ENCODE measurements around the gene AGO1. TPM values are rescaled to one million over a fixed set of nuclear protein-coding genes. Genes with fewer than 3 reads are reported as not detected.

The AGO1 gene
- total RNA-seq, 4 donors from 2014 or later, result 11.2 to 12.6 (median 12.4) TPM

- DNase-seq (no peak), ATAC-seq (no peak)
- in situ Hi-C loops (cut with MboI; ENCODE audit: low sequenced_read_pairs in 4 of 4), result no loop called here
- H3K9me3 ChIP-seq, result no peaks in the 10 kb centered on the region
- H3K4me1 ChIP-seq, result no peaks in the 10 kb centered on the region
- H3K27ac ChIP-seq, result no peak overlapping the region
- TF ChIP-seq CTCF (IDR thresholded peaks at IDR 0.05 in 4 of 5, conservative IDR thresholded peaks at IDR 0.05 in 1 of 5), result no peak
- no peak for TF ChIP-seq POLR2A (IDR thresholded peaks at IDR 0.05)
- H3K4me3 ChIP-seq, result no peak overlapping the region
- H3K36me3 ChIP-seq, result peaks cover 0 to 81% of the 10 kb centered on the region in 2 donors
- intact Hi-C loops (cut with DNase I; ENCODE audit: low total_unique reads), result no loop called here
- H3K27me3 ChIP-seq, result no peaks in the 10 kb centered on the region
Measured at GRCh38 chr1:35914717-35915116, 31.7 kb downstream of the AGO1 start.

- Histone ChIP-seq H3K9me3 (no peaks in the 10 kb centered on the region), H3K4me3 (no peak overlapping the region), H3K27me3 (no peaks in the 10 kb centered on the region), H3K4me1 (no peaks in the 10 kb centered on the region), H3K27ac (no peak overlapping the region), H3K36me3 (peaks cover 0 to 84% of the 10 kb centered on the region in 2 donors)
- in situ Hi-C loops (cut with MboI; ENCODE audit: low sequenced_read_pairs in 4 of 4), result no loop called here
- ATAC-seq (no peak), DNase-seq (no peak)
- TF ChIP-seq POLR2A (IDR thresholded peaks at IDR 0.05) (no peak), CTCF (IDR thresholded peaks at IDR 0.05 in 4 of 5, conservative IDR thresholded peaks at IDR 0.05 in 1 of 5) (no peak)
- intact Hi-C loops (cut with DNase I; ENCODE audit: low total_unique reads), result no loop called here
Measured at GRCh38 chr1:35915693-35916092, 32.7 kb downstream of the AGO1 start.

- H3K27ac ChIP-seq, result no peak overlapping the region
- peak; percentile 43 to 65 for ATAC-seq
- no peak for DNase-seq
- no peak for TF ChIP-seq POLR2A (IDR thresholded peaks at IDR 0.05)
- no peak for TF ChIP-seq CTCF (IDR thresholded peaks at IDR 0.05 in 4 of 5, conservative IDR thresholded peaks at IDR 0.05 in 1 of 5)
- in situ Hi-C loops (cut with MboI; ENCODE audit: low sequenced_read_pairs in 4 of 4), result no loop called here
- H3K9me3 ChIP-seq, result no peaks in the 10 kb centered on the region
- H3K27me3 ChIP-seq, result no peaks in the 10 kb centered on the region
- intact Hi-C loops (cut with DNase I; ENCODE audit: low total_unique reads), result no loop called here
- no peak overlapping the region for H3K4me3 ChIP-seq
- H3K4me1 ChIP-seq, result no peaks in the 10 kb centered on the region
- H3K36me3 ChIP-seq, result peaks cover 0 to 19% of the 10 kb centered on the region in 2 donors
Measured at GRCh38 chr1:35923791-35924221, 40.8 kb downstream of the AGO1 start.

GRCh38 chr1:35924838-35925237, 41.8 kb downstream of the AGO1 start:
- H3K4me1 ChIP-seq, result peaks cover under 1 to 3% of the 10 kb centered on the region in 2 donors
- no peak overlapping the region for H3K4me3 ChIP-seq
- TF ChIP-seq POLR2A (IDR thresholded peaks at IDR 0.05), result no peak
- TF ChIP-seq CTCF (IDR thresholded peaks at IDR 0.05 in 4 of 5, conservative IDR thresholded peaks at IDR 0.05 in 1 of 5), result no peak
- no peak for DNase-seq
- no peak overlapping the region for H3K27ac ChIP-seq
- peaks cover 0 to 9% of the 10 kb centered on the region in 2 donors for H3K36me3 ChIP-seq
- in situ Hi-C loops (cut with MboI; ENCODE audit: low sequenced_read_pairs in 4 of 4) (no loop called here), intact Hi-C loops (cut with DNase I; ENCODE audit: low total_unique reads) (no loop called here)
- H3K27me3 ChIP-seq, result no peaks in the 10 kb centered on the region
- no peaks in the 10 kb centered on the region for H3K9me3 ChIP-seq
- ATAC-seq, result no peak

GRCh38 chr1:35925741-35926140, 42.7 kb downstream of the AGO1 start:
- no peak overlapping the region for H3K27ac ChIP-seq
- ATAC-seq (no peak), DNase-seq (no peak)
- intact Hi-C loops (cut with DNase I; ENCODE audit: low total_unique reads), result no loop called here
- no peaks in the 10 kb centered on the region for H3K27me3 ChIP-seq
- no peaks in the 10 kb centered on the region for H3K9me3 ChIP-seq
- no peak for TF ChIP-seq CTCF (IDR thresholded peaks at IDR 0.05 in 4 of 5, conservative IDR thresholded peaks at IDR 0.05 in 1 of 5)
- no peak for TF ChIP-seq POLR2A (IDR thresholded peaks at IDR 0.05)
- in situ Hi-C loops (cut with MboI; ENCODE audit: low sequenced_read_pairs in 4 of 4), result no loop called here
- no peaks in the 10 kb centered on the region for H3K36me3 ChIP-seq
- H3K4me3 ChIP-seq, result no peak overlapping the region
- H3K4me1 ChIP-seq, result peaks cover 6% of the 10 kb centered on the region in 2 donors

Data from gastrocnemius medialis (tissue), 4 donors.